GM21390 (cell line): ENCODE results near the gene MRPL47.
A peak's percentile ranks its signal among the peaks of the same experiment; 100 is the strongest.
"Not testable (repeated sequence)": the region's sequence is repeated elsewhere in the genome, so short reads cannot be mapped to it uniquely, and the experiment has no call there.

ENCODE experiments used
- ATAC-seq: cut with Tn5 transposase; IDR thresholded peaks from one replicate; pipeline ENCODE4 v1.9.1; 2021; ENCODE audit not compliant: unreplicated experiment

MRPL47 gene

DNA sequence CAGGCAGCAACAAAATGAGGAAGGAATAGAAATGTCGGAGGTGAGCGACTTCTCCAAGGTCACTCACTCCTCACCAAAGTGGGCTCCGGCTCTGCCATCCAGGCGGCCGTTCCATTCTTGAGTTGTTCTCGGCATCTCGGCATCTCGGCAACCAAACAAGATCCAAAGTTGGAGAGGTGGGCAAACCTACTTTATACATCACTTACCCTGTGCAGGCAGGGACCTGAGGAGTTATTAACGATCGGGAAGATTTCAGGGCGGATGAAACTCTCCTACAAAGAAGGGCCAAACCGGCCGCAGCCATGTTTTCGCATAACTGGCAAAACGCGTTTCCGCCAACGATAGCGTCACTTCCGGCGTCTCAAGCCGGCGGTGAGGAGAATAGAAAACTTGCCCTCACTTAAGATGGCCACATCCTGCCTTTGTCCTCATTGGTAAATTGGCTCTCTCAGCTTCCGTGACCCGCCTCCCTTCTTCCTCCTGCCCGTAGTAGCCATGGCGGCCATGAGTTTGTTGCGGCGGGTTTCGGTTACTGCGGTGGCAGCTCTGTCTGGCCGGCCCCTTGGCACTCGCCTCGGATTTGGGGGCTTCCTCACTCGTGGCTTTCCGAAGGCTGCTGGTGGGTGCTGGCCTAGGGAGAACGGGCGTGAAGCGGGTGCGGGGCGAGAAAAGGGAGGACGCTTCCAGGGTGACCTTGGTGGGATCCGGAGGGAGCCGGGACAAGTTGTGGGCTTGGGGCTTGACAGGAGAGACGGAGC is at the start of gene MRPL47, which contains the start of gene NDUFB5:
MRPL47 (minus strand) TSS at position 318 of the 758 bp plus-strand sequence; CDS start at position 304, 14 bp downstream.
NDUFB5 (plus strand) TSS at position 474 of the 758 bp plus-strand sequence; CDS start at position 496, 22 bp downstream.
- peak; percentile 97 for ATAC-seq

DNA sequence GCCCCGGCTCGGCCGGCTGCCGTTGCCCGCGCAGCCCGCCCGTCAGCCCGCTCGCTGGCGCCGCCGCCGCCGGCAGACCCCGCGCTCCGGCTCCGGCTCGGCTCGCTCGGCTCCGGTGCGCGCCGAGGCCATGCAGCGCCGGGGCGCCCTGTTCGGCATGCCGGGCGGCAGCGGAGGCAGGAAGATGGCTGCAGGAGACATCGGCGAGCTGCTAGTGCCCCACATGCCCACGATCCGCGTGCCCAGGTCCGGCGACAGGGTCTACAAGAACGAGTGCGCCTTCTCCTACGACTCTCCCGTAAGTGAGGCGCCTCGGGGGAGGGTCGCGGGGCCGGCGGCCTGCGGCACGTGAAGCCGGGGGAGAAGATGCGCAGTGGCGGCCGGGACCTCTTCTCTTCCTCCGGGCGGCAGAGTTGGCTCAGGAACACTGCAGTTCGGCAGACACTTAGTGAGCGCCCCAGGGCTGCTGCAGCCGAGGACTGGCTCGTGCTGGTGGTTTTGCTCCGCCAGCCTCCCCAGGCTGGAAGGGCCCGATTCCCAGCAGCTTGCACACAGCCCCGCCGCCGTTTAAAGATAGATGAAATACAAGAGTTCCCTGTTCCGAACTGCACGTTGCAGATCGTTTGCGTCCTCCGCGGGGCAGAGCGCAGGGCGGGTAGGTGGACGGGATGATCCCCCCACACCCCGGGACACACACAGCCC is 48.8 kb upstream of the MRPL47 start:
- ATAC-seq = peak; percentile 61

DNA sequence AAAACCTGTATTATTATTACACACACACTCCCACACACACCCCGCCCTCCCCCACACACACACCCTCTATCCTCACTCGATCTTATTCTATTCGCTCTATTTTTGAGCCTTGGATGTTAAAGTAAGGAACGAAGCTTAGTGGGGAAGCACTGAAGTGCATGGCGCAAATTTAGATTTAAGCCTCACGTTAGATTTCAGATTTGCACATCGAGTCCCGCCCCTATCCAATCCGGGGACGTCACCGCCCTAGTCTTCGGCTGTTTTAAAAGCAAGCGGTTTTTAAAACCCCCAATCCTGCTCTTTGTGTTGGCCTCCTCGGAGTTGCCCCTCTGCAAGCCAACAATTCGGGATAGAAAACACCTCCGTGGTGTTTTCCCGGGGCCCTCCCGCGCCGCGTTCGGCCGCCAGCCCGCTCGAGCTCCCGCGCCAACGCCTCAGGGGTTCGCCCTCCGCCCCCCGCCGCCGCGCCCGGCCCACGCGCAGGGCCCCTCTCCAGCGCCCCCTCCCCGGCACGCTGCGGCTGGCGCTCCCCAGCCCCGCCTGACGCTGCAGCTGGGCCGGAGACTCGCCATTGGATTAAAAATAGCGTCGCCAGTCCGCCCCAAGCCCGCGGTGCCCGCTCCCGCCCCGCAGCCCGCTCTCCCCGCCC is 48.1 kb upstream of the MRPL47 start, which contains the start of gene USP13:
USP13 (plus strand) TSS at position 594 of the 649 bp plus-strand sequence. CDS start 186 bp downstream, outside the sequence.
- ATAC-seq = peak; percentile 62

DNA sequence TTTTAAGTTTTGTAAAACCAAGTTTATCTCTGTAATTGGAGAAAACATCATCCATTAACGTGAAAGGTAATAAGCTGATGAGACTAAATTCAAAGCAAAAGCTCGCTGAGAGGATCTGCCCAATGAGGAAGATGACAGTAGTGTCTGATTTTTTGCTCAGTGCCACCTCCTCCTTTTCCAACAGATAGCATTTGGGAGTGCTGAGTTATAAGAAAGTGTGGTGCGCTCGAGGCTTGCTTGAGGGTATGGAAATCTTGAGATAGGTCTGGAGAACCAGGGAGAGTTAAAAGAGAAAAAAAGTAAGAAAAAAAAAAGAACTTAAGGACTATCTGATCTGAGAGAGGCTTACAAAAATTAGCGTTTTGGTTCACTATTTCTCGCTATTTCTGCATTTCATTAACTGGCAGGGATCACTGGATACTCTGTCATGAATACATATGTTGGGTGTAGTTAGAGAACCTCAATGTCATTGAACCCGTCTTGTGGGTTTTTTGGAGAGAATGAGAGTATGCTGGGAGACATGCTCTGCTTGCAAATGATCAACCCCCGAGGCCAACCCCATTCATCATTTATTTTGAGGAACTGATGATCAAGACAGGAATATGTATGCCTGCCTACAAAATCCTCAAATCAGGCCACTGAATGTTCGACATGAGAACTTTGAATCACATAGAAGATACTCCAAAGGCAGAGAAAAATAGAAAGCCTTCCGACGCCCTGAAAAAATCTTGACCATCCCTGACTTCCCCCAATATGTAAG is 47.4 kb upstream of the MRPL47 start:
- no peak for ATAC-seq

DNA sequence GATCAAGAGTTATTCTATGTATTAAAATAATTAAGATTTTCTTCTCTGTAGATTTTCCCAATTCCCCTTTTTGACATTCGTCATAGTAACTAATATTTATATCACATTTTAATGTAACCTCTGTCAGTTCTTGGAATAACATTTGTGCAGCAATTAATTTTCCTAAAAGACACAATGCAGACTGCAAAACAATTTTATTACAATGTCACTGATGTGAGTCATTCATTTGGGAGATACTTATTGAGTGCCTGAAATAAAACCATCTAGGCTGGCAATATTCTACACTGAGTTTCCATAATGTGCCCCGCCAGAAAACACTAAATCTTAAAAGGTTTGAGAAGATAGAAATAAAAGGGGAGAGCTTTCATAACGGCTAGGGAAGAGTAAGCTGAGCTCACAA is 41.7 kb upstream of the MRPL47 start:
- ATAC-seq = no peak

DNA sequence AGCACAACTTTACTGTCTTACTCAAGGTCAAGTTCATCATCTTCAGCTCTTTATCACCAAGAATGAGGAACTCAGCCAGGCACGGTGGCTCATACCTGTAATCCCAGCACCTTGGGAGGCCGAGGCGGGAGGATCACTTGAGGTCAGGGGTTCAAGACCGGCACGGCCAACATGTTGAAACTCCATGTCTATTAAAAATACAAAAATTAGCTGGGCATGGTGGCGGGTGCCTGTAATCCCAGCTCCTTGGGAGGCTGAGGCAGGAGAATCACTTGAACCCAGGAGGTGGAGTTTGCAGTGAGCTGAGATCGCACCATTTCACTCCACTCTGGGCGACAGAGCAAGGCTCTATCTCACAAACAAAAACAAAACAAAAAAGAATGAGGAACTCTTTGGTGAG is 39.4 kb upstream of the MRPL47 start:
- ATAC-seq = not testable (repeated sequence)

DNA sequence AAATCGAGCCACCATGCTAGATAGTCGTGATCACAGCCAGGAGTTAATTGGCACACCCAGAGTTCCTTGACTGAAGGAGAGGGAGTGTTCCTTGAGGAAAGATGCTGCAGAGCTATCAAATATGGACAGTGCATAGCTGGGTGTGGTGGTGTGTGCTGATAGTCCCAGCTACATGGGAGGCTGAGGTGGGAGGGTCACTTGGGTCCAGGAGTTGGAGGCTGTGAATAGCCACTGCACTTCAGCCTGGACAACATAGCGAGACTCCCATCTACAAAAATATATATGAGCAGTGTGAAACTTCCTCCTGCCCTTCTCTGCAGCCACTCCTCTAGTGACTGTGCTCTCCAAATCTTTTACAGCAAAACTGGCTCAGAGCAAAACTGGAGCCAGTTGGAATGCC is 38.4 kb upstream of the MRPL47 start:
- no peak for ATAC-seq

DNA sequence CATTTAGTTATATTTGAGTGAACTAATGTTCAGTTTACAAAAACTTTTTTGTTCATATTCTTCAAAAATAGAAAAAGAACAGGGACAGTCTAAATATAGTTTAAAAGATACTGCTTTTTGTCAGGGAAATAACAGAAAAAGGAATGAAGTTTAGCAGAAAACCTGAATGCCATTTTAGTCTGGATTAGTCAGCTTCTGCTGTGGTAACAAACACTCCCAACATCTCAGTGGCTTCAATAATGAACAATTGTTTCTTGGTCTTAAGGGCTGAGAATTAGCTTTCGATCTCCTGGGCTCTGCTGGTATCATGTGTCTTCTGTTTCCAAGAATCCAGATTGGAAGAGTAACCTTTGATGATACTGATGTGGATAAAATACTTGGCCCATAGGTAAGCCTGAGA is 36.0 kb upstream of the MRPL47 start:
- ATAC-seq = no peak

DNA sequence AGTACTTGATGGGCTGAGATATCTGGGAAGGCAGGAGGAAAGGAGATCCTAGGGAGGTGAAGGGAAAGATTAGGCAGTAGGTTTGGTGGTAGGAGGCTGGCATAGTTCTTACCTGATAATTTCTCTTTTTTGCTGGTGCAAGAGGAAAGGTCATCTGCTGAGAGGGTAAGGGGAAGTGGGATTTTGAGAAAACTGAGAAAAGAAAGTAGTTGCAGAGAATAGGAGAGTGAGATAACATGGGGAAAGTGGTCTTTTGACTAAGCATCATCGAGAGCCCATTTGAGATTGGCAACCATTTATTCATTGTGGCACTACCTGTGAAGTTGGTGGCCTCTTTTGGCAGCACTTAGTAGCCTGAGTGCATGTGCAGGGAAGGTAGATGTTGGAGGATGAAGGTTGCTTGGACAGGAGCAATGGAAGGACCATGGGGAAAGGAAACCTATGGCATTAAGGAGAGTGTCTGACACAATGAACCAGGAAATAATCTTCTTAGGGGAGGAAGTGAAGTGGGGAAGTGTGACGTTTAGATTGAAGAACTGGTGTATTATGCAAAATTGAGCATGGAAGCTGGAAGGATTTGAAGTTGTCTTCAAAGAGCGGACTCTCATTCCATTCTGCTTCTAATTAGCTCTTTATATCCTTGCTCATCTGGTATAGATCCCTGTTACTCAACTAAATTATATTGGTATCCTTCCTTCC is 26.5 kb upstream of the MRPL47 start:
- ATAC-seq = no peak

DNA sequence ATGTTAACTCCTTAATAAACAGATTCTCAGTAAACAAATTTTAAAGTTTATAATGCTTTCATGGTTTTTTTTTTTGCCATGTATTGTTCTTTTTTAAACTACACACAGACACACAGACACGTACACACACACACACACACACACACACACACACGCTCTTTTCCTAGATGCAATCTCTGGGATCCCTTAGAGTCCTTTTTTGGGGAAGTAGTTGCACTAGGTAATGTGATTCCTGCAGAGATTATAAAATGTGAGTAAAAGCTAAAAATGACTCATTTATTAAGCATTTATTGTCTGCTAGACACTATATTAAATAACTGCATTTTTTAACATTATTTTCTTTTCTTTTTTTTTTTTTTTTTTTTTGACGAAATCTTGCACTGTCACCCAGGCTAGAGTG is 20.0 kb upstream of the MRPL47 start:
- ATAC-seq = no peak

DNA sequence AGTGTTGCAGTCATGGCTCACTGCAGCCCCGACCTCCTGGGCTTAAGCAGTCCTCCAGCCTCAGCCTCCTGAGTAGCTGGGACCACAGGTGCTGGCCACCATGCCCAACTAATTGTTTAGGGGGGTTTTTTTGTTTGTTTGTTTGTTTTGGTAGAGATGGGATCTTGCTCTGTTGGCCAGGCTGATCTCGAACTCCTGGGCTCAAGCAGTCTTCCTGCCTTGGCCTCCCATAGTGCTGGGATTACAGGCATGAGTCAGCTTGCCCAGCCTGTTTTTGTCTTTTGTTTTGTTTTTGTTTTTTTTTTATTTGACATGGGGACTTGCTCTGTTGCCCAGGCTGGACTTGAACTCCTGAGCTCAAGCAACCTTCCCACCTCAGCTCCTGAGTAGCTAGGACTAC is 17.6 kb upstream of the MRPL47 start:
- no peak for ATAC-seq

DNA sequence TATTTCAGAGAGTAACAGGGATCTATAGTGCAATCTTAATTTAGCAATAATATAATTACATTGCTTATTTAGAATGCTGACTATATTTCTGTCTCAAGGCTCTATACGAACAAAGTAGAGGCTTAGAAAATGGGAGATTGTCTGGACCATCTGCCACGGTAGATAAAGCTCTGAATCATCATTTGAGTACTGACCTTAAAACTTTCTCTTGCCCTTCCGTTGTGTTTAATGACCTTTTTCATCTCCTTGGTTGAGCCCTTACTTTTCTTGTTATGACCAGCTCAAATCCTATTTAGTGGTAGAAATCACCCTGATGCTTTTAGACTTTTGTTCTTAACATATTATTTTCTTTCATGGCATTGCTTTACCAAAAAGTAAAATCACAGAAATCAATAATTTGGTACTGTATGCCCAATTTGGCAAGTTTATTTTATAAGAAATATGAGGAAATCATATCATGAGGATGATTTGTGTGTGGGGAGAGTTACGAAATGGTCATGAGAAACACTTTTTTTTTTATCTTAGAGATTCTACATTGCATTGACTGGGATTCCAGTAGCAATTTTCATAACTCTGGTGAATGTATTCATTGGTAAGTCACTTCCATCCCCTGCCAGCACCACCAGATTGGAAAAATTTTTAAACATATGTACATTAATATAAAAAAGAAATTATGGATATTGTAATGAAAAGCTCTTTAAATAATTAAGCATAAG is 11.2 kb upstream of the MRPL47 start:
- no peak for ATAC-seq

DNA sequence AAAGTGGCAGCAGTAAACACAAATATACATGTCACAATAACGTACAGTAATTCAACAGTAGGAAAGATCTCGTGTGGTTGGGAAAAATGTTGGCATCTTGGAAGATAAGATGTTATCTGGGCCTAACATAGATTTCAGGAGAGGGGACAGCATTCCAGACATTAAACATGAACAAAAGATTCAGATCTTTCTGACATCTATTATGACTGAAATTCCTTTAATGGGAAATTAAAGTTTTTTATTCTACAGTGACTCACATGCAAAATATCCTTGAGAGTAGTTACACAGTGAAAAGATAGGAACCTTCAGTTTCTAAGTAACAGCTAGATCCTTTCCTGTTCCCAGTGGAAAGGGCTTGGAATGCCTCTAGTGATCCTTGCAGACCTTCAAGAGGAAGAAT is 9.4 kb upstream of the MRPL47 start:
- ATAC-seq = no peak

DNA sequence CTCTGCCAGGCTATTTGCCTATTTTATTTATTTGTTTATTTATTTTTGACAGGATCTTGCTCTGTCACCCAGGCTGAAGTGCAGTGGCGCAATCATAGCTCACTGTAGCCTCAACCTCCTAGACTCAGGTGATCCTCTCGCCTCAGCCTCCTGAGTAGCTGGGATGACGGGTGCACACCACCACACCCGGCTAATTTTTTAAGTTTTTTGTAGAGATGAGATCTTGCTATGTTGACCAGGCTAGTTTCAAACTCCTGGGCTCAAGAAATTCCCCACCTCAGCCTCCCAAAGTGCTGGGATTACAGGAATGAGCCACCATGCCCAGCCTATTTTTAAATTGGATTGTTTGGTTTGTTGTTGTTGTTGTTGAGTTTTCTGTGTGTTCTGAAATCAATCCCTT is 5.6 kb upstream of the MRPL47 start:
- ATAC-seq = no peak

DNA sequence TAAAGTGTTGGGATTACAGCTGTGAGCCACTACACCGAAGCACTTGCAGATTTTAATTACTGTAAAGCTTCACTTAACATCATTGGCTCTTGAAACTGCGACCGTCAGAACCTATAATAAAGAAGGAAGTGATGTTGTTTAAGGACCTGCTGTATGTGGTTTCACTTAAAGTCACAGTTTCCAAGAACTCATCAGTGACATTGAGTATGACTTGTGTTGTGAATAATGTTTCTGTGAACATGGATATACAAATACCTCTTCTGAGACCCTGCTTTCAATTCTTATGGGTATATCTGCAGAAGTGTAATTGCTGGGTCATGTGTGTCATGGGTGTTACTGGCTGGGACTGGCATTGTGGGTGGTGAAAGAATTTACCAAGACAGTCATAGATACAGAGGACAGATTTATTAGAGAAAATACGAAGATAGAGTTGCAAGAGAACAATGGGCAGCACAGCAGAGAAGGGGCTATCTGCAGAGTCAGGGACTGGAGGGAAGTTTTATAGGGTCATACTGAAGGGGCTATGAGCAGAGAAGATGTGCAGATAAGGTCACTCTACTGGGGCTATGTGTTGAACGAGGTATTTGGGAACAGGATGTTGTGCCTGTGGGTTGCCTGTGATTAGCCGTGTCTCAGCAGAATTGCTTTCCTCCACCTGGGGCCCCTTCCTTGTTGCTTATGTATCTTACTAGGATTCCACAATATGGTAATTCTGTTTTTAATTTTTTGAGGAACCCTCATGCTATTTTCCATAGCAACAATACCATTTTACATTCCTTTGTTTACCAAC is 4.7 kb upstream of the MRPL47 start:
- peak; percentile 54 for ATAC-seq

DNA sequence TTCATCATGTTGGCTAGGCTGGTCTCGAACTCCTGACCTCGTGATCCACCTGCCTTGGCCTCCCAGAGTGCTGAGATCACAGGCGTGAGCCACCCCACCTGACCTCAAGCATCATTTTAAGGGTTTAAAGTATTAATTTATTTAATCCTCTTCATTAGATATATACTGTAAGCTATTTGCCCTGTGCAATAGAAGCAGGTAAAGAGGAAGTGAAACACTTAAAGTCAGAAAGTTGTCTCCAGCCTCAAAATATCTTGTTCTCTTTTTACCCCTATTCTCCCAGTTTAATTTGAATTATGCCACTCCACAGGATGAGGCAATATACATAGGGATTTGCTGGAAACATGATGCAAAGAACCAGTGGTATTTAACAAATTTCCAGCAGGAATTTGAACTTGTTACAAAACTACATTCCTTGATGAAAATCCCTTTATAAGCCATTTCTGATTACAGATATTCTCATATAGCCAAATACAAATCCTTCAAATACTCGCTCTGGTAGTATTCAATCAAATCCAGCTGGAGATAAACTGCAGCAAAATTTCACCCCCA is 2.2 kb upstream of the MRPL47 start:
- no peak for ATAC-seq

DNA sequence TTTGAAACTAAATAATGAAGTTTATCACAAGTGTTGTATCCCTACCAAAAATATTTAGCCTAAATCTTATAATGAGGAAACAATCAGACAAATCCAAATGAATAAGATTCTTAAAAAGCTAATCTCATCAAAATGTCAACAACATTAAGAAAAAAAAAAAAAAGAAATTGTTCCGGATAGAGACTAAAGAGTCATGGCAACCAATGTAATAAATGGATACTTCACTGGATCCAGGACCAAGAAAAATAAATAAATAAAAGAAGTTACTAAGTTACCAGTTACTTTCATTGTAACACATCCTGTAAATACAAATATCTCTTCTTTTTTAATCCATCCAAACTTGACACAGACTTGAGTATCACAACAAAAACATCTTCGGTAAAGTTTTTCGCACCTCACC is 607 bp downstream of the MRPL47 start:
- ATAC-seq = no peak

DNA sequence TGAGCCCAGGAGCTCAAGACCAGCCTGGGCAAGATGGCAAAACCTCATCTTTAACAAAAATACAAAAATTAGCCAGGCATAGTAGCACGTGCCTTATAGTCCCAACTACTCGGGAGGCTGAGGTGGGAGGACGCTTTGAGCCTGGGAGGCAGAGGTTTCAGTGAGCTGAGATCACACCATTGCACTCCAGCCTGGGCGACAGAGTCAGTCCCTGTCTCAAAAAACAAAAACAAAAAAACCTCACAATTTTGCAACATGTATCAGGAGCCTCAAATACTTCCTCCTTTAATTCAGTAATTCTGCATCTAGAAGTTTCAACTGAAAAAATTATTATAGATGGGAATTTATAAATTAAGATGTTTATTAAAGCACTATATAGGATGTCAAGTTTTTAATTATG is 1.1 kb downstream of the MRPL47 start:
- ATAC-seq = no peak

DNA sequence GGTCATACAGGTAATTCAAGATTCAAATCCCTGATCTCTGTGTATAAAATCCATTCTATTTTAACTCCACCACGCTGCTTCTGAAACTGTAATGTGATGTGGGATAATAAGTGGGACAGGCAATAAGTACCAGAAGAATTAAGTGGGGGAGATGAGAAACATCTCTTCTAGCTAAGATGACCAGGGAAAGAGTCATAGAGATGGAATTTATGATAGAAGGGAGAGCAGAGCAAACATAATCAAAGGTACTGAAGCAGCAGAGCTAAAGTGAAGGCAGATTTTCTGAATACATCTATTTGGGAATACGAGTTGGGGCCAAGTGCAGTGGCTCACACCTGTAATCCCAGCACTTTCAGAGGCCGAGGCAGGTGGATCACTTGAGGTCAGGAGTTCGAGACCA is 4.9 kb downstream of the MRPL47 start:
- no peak for ATAC-seq
